Caco-2 (cell line): ENCODE results near the gene IGLL5. TPM values are rescaled to one million over a fixed set of nuclear protein-coding genes. Genes with fewer than 3 reads are reported as not detected.

ENCODE experiments used
- BruUV-seq: library from RNA; stranded (reverse); fragments of 400-500 nt; replicated peaks from 2 replicates; lab custom pipeline; 2021; lab: Mats Ljungman, UMichigan
- CTCF ChIA-PET: fragments of 300-600 bp; sonication (Branson Sonifier 250); formaldehyde crosslinking; loops from one replicate; lab custom pipeline; 2022; ENCODE audit warnings: antibody characterized with exemption; lab: Charles Lee
- POLR2A ChIA-PET: fragments of 300-600 bp; sonication (Branson Sonifier 250); formaldehyde crosslinking; loops from one replicate; lab custom pipeline; 2022; ENCODE audit warnings: antibody characterized with exemption; lab: Charles Lee
- DNase-seq, 2 experiments: peaks; one replicate each; pipeline versions ENCODE4 v3.0.0 to v3.0.0-alpha.2; 2020 to 2022
- H3K27me3 ChIP-seq: replicated peaks from 2 replicates; pipeline ENCODE4 v1.6.0; 2011; ENCODE audit warnings: low read length; ENCODE audit not compliant: control insufficient read depth, insufficient read depth
- H3K36me3 ChIP-seq: 2 replicates; pipeline ENCODE4 v1.5.1; 2011; ENCODE audit warnings: low read length; ENCODE audit not compliant: control insufficient read depth, insufficient read depth
- H3K4me1 ChIP-seq: fragments of 250-450 bp; sonication (Bioruptor Pico); 2 replicates; pipeline ENCODE4 v1.5.1; 2020; ENCODE audit warnings: mild to moderate bottlenecking
- H3K4me3 ChIP-seq: 2 replicates; pipeline ENCODE4 v1.5.1; 2011; ENCODE audit warnings: low read depth, mild to moderate bottlenecking, control low read depth, low read length
- H3K9me3 ChIP-seq: fragments of 250-450 bp; sonication (Bioruptor Pico); 2 replicates; pipeline ENCODE4 v1.5.1; 2020; ENCODE audit warnings: mild to moderate bottlenecking, moderate library complexity
- H3K27ac Mint-ChIP-seq: one replicate; pipeline ENCODE4 v1.8.0; 2022; ENCODE audit warnings: mixed read lengths; ENCODE audit not compliant: unreplicated experiment
- H3K27me3 Mint-ChIP-seq: one replicate; pipeline ENCODE4 v1.8.0; 2022; ENCODE audit warnings: mixed read lengths; ENCODE audit not compliant: insufficient read depth, unreplicated experiment
- H3K36me3 Mint-ChIP-seq: one replicate; pipeline ENCODE4 v1.8.0; 2022; ENCODE audit warnings: mild to moderate bottlenecking, mixed read lengths; ENCODE audit not compliant: insufficient read depth, unreplicated experiment
- H3K4me1 Mint-ChIP-seq: one replicate; pipeline ENCODE4 v1.8.0; 2022; ENCODE audit warnings: low read depth, mixed read lengths; ENCODE audit not compliant: unreplicated experiment
- H3K4me3 Mint-ChIP-seq: one replicate; pipeline ENCODE4 v1.8.0; 2022; ENCODE audit warnings: mild to moderate bottlenecking, moderate library complexity, mixed read lengths; ENCODE audit not compliant: unreplicated experiment
- H3K9me3 Mint-ChIP-seq: one replicate; pipeline ENCODE4 v1.8.0; 2022; ENCODE audit warnings: mixed read lengths; ENCODE audit not compliant: unreplicated experiment
- CTCF ChIP-seq, 2 experiments: fragments of 200-600 bp in 1 of 2; IDR thresholded peaks; 1 replicate in 1 of 2; 2 replicates in 1 of 2; pipeline versions ENCODE4 v1.5.1 to v1.8.0; 2011 to 2022; ENCODE audit warnings: antibody characterized with exemption in 1 of 2, control low read depth in 1 of 2, inconsistent platforms in 1 of 2, low read depth in 1 of 2, low read length in 1 of 2, mild to moderate bottlenecking in 1 of 2, moderate library complexity in 1 of 2; ENCODE audit not compliant: insufficient read depth in 1 of 2, severe bottlenecking in 1 of 2, unreplicated experiment in 1 of 2
- intact Hi-C: fragments of 100-400 bp; cut with micrococcal nuclease; formaldehyde crosslinking; loops from one replicate; pipeline ENCODE4 v1.10.0; 2022; ENCODE audit not compliant: unreplicated experiment
- total RNA-seq: library from RNA; stranded (reverse); gene quantifications from 2 replicates; pipeline ENCODE4 v1.2.3, GENCODE V29; 2022

IGLL5 gene
- total RNA-seq, 1 experiment from 2014 or later: not detected

GRCh38 chr22:22839570-22840314 lies 47.9 kb upstream of the IGLL5 start:
- intact Hi-C loops: loop anchor here (10.0 kb wide), 1 partner anchor 265 kb away; no protein-coding TSS in a partner anchor
- Mint-ChIP-seq H3K4me3 (no peak overlapping the region), H3K9me3 (no peaks in the 10 kb centered on the region), H3K27me3 (peaks cover 2% of the 10 kb centered on the region), H3K27ac (no peak overlapping the region), H3K4me1 (peaks cover 7% of the 10 kb centered on the region), H3K36me3 (no peaks in the 10 kb centered on the region)
- Histone ChIP-seq H3K27me3 (no peaks in the 10 kb centered on the region), H3K4me3 (no peak overlapping the region), H3K4me1 (no peaks in the 10 kb centered on the region), H3K9me3 (no peaks in the 10 kb centered on the region), H3K36me3 (no peaks in the 10 kb centered on the region)
- no peak for DNase-seq
- ChIA-PET CTCF (no interaction called here), POLR2A (no interaction called here)
- BruUV-seq: no TSS peak
- TF ChIP-seq CTCF (IDR thresholded peaks at IDR 0.05; ENCODE audit: insufficient read depth in 1 of 2, low read depth in 1 of 2, low read length in 1 of 2, severe bottlenecking in 1 of 2, unreplicated experiment in 1 of 2): no peak

GRCh38 chr22:22840780-22841179 lies 46.8 kb upstream of the IGLL5 start:
- Histone ChIP-seq H3K27me3 (no peaks in the 10 kb centered on the region), H3K4me1 (no peaks in the 10 kb centered on the region), H3K9me3 (no peaks in the 10 kb centered on the region), H3K4me3 (no peak overlapping the region), H3K36me3 (no peaks in the 10 kb centered on the region)
- Mint-ChIP-seq H3K36me3 (no peaks in the 10 kb centered on the region), H3K4me1 (peaks cover 7% of the 10 kb centered on the region), H3K4me3 (no peak overlapping the region), H3K9me3 (no peaks in the 10 kb centered on the region), H3K27ac (no peak overlapping the region), H3K27me3 (peaks cover 2% of the 10 kb centered on the region)
- ChIA-PET CTCF (no interaction called here), POLR2A (no interaction called here)
- intact Hi-C loops: loop anchor here (10.0 kb wide), 1 partner anchor 264 kb away; no protein-coding TSS in a partner anchor
- DNase-seq: no peak
- BruUV-seq: no TSS peak
- TF ChIP-seq CTCF (IDR thresholded peaks at IDR 0.05; ENCODE audit: insufficient read depth in 1 of 2, low read depth in 1 of 2, low read length in 1 of 2, severe bottlenecking in 1 of 2, unreplicated experiment in 1 of 2): no peak

GRCh38 chr22:22841598-22841997 lies 46.0 kb upstream of the IGLL5 start:
- H3K4me1 Mint-ChIP-seq: peaks cover 2% of the 10 kb centered on the region

More at GRCh38 chr22:22841598-22841997, 46.0 kb upstream of the IGLL5 start:
- intact Hi-C loops: loop anchor here (10.0 kb wide), 1 partner anchor 263 kb away; no protein-coding TSS in a partner anchor
- no peak overlapping the region for H3K4me3 Mint-ChIP-seq
- Histone ChIP-seq H3K9me3 (peaks cover 3% of the 10 kb centered on the region; the same call in 1 of the 2 replicates), H3K4me1 (no peaks in the 10 kb centered on the region), H3K4me3 (no peak overlapping the region), H3K36me3 (no peaks in the 10 kb centered on the region), H3K27me3 (no peaks in the 10 kb centered on the region)
- no peaks in the 10 kb centered on the region for H3K36me3 Mint-ChIP-seq
- ChIA-PET CTCF (no interaction called here), POLR2A (no interaction called here)
- peaks cover 2% of the 10 kb centered on the region for H3K27me3 Mint-ChIP-seq
- H3K27ac Mint-ChIP-seq: no peak overlapping the region
- no peak for TF ChIP-seq CTCF (IDR thresholded peaks at IDR 0.05; ENCODE audit: insufficient read depth in 1 of 2, low read depth in 1 of 2, low read length in 1 of 2, severe bottlenecking in 1 of 2, unreplicated experiment in 1 of 2)
- no peak for DNase-seq
- BruUV-seq: no TSS peak
- H3K9me3 Mint-ChIP-seq: no peaks in the 10 kb centered on the region
